GM18499 (cell line): Measurements from ENCODE around the gene ACOT7.

ENCODE experiments used
- ATAC-seq: cut with Tn5 transposase; IDR thresholded peaks from one replicate; pipeline ENCODE4 v1.9.1; 2021; ENCODE audit warnings: moderate number of reproducible peaks; ENCODE audit not compliant: insufficient read depth, unreplicated experiment

Gene ACOT7

DNA sequence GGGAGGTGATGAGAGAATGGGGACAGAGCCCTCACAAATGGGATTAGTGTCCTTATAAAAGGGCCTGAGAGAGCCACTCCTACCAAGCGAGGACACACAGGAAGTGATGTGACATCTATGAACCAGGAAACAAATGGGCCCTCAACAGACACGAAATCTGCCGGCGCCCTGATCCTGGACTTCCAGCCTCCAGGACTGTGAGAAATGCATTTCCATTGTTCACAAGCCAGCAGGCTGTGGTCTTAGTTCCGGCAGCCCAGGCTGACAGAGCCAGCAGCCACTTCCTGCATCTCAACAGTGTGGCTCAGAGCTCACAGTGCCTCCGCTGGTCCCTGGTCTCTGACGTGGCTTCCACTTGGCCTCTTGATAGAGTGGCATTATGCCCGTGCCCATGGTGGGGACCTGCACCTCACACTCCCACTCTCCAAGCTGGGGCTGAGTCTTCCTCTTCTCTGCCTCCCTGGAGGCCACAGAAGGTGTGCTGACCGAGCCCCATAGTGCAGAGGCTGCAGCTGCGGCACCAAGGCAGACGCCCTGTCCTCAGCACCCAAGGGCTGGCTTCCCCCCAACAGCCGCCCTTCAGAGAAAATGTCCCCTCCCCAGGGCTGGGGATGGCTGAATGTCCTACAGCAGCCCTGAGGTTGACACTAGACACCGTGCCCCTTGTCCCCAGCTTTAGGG is 44.9 kb downstream of the ACOT7 start:
- ATAC-seq, result no peak

DNA sequence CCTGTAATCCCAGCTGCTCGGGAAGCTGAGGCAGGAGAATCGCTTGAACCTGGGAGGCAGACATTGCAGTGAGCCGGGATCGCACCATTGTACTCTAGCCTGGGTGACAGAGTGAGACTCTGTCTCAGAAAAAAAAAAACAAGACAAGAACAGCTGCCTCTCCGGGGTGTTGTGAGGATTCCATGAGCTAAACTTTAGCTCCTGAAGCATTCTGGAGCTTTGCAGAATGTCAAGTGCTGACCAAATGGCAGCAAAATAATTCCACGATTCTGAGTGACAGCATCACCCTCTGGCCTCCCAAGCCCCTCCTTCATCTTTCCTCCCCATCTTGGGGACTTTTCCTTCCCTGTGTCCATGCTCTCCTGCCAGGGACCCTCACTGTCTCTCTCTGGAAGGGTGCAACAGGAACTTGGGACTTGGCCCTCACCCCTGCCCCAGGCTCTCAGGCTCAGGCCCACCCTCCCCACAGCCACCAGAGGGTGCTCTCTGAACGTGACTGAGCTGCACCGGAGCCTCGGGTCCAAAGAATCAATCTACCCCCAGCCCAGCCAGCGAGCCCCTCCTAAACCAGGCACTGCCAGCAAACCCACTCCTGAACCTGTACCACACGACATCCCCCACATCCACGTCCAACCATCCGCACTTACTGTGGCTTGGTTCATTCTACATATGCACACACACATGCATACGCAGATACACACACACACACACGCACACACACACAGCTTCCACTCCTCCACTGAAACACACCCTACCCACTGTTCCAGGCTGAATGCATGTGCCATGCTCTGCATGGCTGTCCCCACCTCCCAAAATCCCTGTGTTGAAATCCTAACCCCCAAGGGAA is 45.7 kb downstream of the ACOT7 start:
- no peak for ATAC-seq

DNA sequence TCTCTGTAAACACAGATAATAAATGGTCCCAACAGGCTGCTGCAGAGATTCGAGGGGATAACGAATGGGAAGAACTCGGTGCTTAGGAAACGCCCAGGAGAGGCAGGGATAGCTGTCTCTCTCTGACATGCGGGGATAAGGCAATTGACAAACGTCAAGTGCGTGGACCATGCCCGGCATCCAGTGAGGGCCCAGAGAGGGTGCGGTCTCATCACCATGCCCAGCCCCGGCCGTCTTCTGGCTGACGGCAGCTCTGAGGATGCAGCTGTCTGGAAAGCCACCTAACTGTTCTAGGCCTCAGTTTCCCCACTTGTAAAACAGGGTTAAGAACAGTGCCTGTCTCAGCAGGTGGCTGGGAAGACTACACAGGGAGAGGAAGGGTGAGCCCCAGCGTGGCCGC is 48.1 kb downstream of the ACOT7 start:
- ATAC-seq, result no peak

DNA sequence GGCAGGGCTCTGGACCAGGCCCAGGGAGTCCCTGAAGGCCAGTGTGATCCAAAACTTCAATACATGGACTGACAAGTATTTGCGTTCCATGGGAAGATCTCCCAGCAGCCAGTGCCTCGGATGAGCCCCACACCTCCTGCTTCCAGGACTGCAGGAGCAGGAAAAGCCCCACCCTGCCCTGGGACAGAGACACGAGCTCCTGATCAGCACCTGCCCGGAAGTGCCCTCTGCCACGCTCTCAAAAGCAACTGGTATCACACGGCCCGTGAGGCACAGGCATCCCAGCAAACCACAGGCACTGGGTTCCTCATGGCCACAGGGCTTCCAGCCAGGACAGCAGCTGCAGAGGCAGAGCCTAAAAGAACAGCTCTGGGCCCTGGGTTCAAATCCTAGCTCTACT is 48.6 kb downstream of the ACOT7 start:
- no peak for ATAC-seq

DNA sequence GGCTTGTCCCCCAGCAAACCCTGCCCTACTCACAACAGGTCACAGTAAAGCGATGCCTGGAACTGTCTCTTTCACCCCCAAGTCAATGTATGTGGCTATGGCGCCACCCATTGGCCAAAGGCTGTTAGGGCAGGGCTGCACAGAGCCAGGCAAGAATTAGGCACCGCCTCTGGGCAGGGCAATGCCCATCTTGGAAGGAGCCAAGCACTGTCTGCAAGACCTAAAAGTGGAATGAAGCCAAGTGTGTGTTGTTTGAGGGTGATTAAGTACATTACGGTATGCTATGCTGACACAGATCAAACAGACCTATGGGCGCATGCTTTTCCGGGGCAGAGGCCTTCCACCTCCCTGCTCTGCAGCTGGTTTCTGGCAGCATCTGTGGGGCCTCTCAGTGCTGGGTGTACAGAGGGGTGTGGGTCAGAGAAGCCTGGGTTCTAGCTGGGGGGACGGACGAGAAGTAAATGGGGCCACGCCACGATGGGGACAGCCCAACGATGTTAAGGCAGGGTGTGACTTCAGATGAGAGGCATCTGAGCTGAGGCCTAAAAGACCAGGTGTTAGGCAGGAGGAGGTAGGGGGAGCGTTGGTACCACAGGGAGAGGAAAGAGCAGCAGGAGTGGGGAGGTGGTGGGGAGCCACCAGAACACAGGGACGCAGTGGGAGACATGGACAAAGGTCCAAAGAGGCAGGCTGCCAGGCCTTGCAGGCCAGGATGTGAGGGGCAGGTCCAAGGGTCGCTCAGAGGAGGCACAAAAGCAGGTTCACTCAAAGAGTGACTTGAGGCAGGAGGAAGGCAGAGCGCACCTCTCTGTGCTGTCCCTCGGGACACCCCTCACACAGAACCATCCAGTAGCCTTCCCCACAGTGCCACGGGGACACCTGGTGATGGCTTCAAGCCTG is 49.8 kb downstream of the ACOT7 start:
- ATAC-seq, result no peak

DNA sequence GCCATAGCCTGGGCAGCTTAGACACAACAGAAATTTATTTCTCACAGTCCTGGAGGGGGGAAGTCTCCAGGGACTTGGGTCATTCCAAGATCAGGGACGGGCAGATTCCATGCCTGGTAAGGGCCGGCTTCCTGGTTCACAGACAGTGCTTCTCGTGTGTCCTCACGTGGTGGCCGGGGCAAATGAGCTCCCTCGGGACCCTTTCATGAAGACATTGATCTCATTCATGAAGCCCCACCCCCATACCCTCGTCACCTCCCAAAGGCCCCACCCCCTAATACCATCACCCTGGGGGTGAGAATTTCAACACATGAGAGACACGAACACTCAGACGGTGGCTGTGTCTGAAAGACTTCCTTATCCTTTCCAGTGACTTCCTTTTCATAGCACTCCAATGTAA is 51.5 kb downstream of the ACOT7 start:
- ATAC-seq, result no peak

DNA sequence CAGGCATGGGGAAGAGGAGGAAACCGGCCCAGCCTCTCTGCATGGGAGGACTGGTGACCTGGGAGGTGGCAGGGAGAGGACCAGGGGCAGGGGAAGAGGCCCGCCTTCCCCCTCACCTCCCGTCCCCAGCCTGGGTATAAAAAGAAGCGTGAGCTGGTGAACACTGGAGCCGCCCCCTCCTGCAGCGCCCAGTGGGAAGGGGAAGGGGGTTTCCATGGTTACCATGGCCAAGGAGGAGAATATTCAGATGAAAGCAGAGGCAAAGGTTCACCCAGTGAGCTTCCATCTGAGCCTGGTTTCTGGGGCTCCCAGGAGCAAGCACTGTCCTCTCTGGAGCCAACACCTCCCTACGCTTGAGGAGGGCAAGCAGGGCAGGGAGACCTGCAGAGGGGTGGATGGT is 54.9 kb downstream of the ACOT7 start:
- ATAC-seq, result no peak

DNA sequence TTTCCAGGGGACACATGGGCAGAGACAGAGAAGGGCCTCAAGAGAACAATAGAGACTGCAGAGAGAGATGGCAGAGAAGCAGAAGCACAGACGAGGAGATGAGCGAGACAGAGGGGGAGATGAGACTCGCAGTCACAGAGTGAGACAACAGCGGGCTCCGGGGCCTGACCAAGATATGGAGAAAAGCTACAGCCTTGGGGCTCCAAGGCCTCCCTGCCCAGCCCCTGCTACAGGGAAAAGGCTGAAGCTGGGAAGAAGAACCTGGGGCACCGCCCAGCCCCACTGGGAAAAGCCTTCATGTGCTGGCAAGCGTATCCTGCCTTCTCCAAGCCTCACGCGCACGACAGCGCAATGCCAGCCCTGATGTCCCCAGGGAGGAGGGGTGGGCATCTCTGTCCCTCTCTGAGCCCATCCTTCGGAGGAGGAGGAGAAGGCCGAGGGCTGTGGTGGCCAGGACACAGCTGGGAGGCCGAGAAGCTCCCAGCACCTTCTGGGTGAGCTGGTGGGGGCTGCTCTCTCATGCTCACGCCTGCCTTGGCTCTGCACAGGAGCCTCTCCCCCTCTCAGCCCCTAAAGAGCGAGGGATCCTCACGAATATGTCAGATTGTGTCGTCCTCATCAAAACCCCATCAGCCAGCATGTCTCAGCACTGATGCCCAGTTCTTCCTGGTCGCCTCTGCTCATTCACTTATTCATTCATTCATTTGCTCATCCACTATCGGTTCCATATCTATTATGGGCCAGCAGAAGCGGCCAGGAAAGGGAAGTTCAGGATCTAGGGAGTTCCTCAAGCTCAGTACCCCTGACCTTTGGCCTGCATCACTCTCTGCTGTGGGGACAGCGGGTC is 56.6 kb downstream of the ACOT7 start:
- no peak for ATAC-seq

DNA sequence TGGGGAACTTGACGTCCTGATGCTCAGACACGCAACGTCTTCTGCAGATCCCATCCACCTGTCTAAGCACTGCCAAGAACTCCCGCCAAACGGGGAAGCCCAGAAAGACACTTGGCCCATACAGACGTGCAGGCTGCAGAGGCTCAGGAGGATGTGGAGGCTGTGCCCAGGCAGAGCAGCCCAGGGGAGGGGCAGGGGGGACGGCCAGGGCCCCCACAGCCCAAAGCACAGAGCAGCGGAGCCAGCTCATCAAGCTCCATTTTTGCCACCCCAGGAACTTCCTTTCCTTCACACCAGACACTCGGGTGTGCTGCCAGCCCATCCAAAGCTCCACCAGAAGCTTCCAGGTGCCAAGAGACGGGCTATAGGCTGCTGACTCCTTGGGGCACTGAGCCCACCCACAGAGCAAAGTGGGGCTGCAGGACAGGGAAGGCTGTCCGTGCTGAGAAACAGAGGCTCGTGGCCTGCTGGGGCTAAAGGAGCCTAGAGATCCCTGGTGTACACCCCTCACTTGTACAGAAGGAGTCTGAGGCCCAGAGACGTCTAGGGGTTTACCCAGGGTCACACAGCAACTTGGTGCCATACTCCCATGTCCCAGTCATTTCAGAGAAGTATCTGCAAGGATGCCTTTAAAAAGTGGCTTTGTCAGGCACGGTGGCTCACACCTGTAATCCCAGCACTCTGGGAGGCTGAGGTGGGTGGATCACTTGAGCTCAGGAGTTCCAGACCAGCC is 59.1 kb downstream of the ACOT7 start:
- ATAC-seq, result no peak

DNA sequence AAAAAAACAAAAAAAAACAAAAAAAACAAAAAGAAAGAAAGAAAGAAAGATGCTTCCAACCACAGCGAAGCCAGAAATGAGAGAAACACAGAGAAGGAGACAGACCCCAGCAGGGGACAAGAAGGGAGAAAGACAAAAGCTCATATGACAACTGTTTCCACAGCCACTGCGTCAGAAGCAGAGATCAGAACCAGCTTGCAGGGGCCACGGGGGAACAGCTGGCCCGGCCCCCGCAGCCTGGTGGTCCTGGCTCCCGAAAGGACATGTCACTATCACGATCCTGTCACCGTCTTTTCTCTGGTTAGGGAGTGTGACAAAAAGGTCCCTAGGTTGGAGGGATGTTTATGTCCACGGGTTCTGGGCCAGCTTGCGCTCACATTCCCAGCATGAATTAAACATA is 60.7 kb downstream of the ACOT7 start:
- ATAC-seq, result no peak

DNA sequence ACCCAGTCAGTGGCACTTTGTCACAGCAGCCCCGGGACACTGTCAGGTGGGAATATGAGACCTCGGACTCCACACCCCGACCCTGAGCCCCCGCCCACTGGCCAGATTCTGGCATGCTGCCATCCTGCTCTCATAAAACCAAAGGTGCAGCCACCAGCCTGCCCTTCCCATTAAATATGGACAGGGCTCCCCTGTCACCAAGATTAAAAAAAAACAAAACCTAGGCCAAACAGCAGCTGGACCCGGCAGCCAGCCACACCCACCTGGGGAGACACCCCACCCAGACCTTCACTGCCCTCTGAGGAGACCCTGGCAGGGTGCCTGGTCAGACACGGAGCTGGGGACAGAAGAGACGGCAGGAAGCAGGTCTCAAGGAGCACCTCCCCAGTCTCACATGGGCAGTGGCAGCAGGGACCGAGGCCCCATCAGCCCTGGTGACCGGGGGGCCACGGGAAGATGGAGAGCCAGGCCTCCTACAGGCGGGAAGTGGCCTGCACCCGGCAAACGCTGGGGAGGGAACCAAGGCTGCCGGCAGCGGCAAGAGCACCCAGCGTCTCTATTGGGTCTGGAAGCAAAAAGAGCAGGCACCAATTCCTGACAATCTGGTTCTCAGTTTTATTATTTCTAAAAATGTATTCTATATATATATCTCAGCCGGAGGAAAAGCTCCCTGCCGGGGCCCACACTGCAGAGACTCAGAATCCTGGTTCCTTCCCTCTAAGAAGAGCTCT is 61.9 kb downstream of the ACOT7 start:
- no peak for ATAC-seq

DNA sequence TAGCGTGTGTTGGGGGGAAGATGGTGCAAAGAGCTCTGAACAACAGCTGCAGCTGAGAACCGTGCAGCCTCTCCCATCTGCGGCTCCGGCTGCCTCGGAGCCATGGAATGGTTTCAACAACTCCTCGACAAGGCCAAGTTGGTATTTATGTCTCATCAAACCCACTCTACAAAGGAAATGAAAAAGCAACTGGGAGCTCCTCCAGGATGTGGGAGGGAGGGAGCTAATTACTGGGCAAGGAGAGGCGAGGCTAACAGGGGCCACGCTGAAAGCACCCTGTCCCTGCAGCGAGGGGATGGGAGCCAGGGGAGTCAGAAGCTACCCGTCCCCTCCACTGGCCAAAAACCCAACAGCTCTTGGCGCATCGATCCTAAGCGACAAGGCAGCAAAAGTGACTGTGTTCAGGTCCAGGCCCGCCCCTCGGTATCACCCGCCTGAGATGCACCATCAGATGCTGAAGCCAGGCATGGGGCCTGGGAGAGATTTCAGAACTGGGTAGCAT is 63.1 kb downstream of the ACOT7 start:
- ATAC-seq, result no peak

DNA sequence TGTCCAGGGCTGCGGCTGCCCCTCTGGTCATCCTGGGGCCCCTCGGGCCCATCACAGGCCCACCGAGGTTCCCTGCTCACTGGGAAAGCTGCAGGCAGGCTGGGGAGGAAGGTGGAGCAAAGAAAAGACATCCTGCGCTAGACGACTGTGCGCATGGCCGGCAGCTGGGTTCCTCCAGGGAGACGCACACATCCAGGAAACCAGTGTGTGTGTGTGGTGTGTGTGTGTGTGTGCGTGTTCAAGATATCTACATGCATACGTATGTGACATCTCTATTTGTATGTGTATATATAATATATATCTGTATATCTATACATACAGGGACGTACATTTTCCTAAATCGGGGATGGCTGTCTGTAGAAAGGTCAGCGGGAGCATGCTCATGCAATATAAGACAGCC is 63.7 kb downstream of the ACOT7 start:
- no peak for ATAC-seq

DNA sequence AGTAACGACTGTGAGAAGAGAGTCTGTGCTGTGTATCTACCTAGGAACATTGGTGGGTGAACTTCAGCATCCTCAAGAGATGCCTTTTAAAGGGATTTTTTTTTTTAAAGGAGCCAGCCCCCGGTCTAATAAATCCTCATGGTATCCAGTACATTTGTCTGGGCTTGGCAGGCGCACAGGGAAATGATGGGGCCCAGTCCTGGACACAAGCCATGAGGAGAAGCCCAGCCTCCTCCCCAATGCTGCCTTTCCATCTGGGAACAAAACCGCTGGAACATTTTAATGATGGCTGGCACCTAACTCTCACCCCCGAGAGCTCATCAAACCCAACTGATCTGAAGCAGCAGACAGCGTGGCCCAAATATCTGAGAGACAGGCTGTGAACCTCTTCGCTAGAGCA is 64.2 kb downstream of the ACOT7 start:
- no peak for ATAC-seq

DNA sequence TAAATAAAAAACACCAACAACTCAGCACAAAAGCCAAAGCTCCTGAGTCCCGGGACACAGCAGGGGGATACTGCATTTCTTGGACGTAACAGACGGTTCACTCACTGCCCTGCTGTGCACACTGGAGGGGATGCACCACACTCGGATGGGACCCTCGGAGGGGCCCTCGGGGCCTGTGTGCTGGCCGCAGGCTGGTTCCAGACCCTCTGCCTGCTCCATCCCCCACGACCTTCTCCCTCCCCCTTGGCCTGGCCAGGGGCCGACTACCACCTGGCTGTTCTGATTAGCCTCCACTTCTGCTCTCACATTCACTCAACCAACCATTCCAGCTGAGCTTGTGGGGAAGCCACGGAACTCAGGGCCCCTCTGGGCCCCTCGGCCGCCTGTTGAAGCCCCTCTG is 64.9 kb downstream of the ACOT7 start:
- no peak for ATAC-seq

DNA sequence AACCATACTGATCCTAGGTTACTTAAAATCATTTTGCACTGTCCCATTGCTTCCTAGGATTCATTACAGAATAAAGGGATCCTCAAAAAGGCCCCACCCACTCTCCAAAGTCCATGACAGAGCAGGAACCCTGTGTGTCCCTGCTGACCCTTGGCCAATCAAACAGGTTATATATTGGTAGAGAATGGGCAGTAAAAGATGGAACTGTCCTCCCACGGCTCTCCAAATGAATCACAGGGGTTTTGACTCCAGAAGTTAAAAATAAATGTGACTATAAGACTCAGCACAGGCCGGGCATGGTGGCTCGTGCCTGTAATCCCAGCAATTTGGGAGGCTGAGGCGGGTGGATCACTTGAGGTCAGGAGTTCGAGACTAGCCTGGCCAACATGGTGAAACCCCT is 65.5 kb downstream of the ACOT7 start:
- no peak for ATAC-seq

DNA sequence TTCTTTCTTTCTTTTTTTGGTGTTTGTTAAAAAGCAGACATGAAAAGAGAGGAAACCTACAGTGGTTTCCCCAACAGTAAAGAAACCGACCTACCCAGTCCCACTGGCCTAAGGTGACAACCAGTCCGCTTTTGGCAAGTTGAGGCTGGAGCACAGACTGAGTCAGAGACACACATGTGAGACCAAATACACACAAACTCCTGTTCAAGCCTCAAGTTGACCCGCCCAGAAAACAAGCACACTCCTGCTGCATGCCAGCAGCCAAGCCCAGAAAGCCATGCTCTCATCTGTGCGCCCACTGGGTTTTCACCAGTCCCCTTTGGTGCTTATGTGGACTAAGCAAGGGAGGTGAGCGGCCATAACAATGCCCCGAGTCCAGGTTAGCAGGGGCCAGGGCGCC is 68.1 kb downstream of the ACOT7 start:
- ATAC-seq, result no peak

DNA sequence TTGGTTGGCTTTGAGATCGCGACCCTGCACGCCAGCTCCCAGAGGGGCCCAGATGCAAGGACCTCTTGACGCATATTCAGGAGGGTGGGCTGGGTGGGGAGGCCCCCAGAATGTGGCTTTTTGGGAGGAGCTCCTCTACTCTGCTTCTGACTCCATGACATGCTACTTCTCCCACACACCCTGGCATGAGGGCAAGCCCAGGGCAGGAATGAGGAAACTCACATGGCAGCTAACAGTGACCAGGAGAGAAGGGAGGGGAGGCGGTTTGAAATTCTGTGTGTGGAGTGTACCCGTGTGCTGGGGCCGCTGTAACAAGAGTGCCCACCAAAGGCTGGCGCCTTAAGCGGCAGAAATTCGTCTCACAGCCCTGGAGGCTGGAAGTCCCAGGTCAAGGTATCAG is 71.4 kb downstream of the ACOT7 start:
- ATAC-seq, result no peak

DNA sequence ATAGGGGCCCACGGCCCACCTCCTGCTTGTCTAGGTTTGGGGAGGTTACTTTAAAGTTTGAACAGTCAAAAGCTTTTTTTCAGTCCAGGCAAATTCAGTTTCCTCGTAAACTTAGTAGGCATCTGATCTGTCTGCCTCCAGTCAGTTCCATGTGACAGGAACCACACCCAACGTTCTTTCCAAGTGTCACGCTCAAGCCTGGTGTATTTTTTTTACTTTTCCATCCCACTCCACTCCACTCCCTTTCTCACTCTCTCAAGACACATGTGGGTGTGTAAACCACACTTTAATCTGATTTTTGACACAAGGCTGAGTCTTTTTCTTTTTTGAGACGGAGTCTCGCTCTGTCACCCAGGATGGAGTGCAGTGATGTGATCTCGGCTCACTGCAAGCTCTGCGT is 72.4 kb downstream of the ACOT7 start:
- no peak for ATAC-seq
